ENCODE measurements around the gene ARHGAP24.

ARHGAP24 gene

GRCh38 chr4:85831647-85832046 lies 356.7 kb downstream of the ARHGAP24 start:
- H3K4me2 ChIP-seq (ENCODE audit: low read depth, low read length), result no peak overlapping the region
- DNase-seq, result no peak
- H3K36me3 ChIP-seq (replicated peaks; ENCODE audit: insufficient read depth, low read length), result no peaks in the 10 kb centered on the region
- TF ChIP-seq CTCF (IDR thresholded peaks at IDR 0.05; ENCODE audit: low read length) (no peak), EZH2 (optimal IDR thresholded peaks at IDR 0.05; ENCODE audit: low read depth, low read length) (no peak), EZH2phosphoT487 (IDR thresholded peaks at IDR 0.05; ENCODE audit: low read length) (no peak)
- H3K4me3 ChIP-seq (ENCODE audit: low read length), result no peak overlapping the region
- H4K20me1 ChIP-seq (ENCODE audit: insufficient read depth, low read length), result no peaks in the 10 kb centered on the region
- H3K27me3 ChIP-seq (replicated peaks; ENCODE audit: insufficient read depth, low read length), result no peaks in the 10 kb centered on the region
- H3K4me1 ChIP-seq (ENCODE audit: low read length), result 0 out of 2 replicates have a peak, but pooled peaks cover under 1% of the 10 kb centered on the region
- H3K27ac ChIP-seq (ENCODE audit: low read length), result no peak overlapping the region
- H3K9me3 ChIP-seq (replicated peaks; ENCODE audit: insufficient read depth, low read length), result no peaks in the 10 kb centered on the region
- H3K79me2 ChIP-seq (ENCODE audit: low read length), result no peaks in the 10 kb centered on the region
- no peak overlapping the region for H3K9ac ChIP-seq (ENCODE audit: low read length)
- no peaks in the 10 kb centered on the region for H3K9me2 ChIP-seq (replicated peaks; ENCODE audit: insufficient read depth, low read length)
- no peak overlapping the region for H2AFZ ChIP-seq (ENCODE audit: low read length)
- H3F3A ChIP-seq (ENCODE audit: insufficient read depth, low read length), result no peaks in the 10 kb centered on the region

- H3K79me2 ChIP-seq (ENCODE audit: low read length), result no peaks in the 10 kb centered on the region
These were observed 358.4 kb downstream of the ARHGAP24 start for GRCh38 chr4:85833302-85833701.

DNA sequence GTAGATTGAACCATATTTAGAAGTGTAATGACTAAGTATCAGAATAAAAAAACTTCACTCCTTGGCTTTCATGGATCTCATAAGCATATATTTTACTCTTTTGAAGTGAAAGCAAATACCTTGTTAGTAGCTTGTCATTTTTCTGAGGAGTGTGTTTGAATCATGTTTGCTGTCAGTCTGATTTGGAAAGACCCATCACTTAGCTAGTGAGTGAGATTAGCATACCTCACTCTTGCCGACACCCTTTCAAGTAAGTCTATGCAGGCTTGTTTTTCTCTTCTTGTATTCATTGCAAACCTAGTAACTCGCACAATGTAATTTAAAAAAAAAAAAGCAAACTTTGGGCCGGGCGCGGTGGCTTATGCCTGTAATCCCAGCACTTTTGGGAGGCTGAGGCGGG lies 360.0 kb downstream of the ARHGAP24 start:
- Histone ChIP-seq H2AFZ (ENCODE audit: low read length) (no peak overlapping the region), H3K27ac (ENCODE audit: low read length) (no peak overlapping the region), H3K4me3 (ENCODE audit: low read length) (no peak overlapping the region), H3F3A (ENCODE audit: insufficient read depth, low read length) (no peaks in the 10 kb centered on the region), H3K9me3 (replicated peaks; ENCODE audit: insufficient read depth, low read length) (no peaks in the 10 kb centered on the region; the same call in 1 of the 2 replicates), H3K9me2 (replicated peaks; ENCODE audit: insufficient read depth, low read length) (no peaks in the 10 kb centered on the region), H3K4me2 (ENCODE audit: low read depth, low read length) (no peak overlapping the region), H4K20me1 (ENCODE audit: insufficient read depth, low read length) (no peaks in the 10 kb centered on the region), H3K79me2 (ENCODE audit: low read length) (no peaks in the 10 kb centered on the region), H3K27me3 (replicated peaks; ENCODE audit: insufficient read depth, low read length) (no peaks in the 10 kb centered on the region), H3K36me3 (replicated peaks; ENCODE audit: insufficient read depth, low read length) (no peaks in the 10 kb centered on the region), H3K9ac (ENCODE audit: low read length) (no peak overlapping the region), H3K4me1 (ENCODE audit: low read length) (no peaks in the 10 kb centered on the region)
- TF ChIP-seq EZH2phosphoT487 (IDR thresholded peaks at IDR 0.05; ENCODE audit: low read length), result no peak
- no peak for TF ChIP-seq EZH2 (optimal IDR thresholded peaks at IDR 0.05; ENCODE audit: low read depth, low read length)
- no peak for TF ChIP-seq CTCF (IDR thresholded peaks at IDR 0.05; ENCODE audit: low read length)
- no peak for DNase-seq

More at GRCh38 chr4:85833302-85833701, 358.4 kb downstream of the ARHGAP24 start:
- H3K9ac ChIP-seq (ENCODE audit: low read length), result no peak overlapping the region
- no peak for DNase-seq
- no peak overlapping the region for H3K4me2 ChIP-seq (ENCODE audit: low read depth, low read length)
- no peaks in the 10 kb centered on the region for H3K9me2 ChIP-seq (replicated peaks; ENCODE audit: insufficient read depth, low read length)
- H2AFZ ChIP-seq (ENCODE audit: low read length), result no peak overlapping the region
- no peaks in the 10 kb centered on the region for H3K9me3 ChIP-seq (replicated peaks; ENCODE audit: insufficient read depth, low read length)
- no peaks in the 10 kb centered on the region for H3K4me1 ChIP-seq (ENCODE audit: low read length)
- no peaks in the 10 kb centered on the region for H3K27me3 ChIP-seq (replicated peaks; ENCODE audit: insufficient read depth, low read length)
- no peak overlapping the region for H3K27ac ChIP-seq (ENCODE audit: low read length)
- H4K20me1 ChIP-seq (ENCODE audit: insufficient read depth, low read length), result no peaks in the 10 kb centered on the region
- TF ChIP-seq CTCF (IDR thresholded peaks at IDR 0.05; ENCODE audit: low read length), result no peak
- TF ChIP-seq EZH2phosphoT487 (IDR thresholded peaks at IDR 0.05; ENCODE audit: low read length), result no peak
- no peak for TF ChIP-seq EZH2 (optimal IDR thresholded peaks at IDR 0.05; ENCODE audit: low read depth, low read length)
- H3K36me3 ChIP-seq (replicated peaks; ENCODE audit: insufficient read depth, low read length), result no peaks in the 10 kb centered on the region
- H3K4me3 ChIP-seq (ENCODE audit: low read length), result no peak overlapping the region
- H3F3A ChIP-seq (ENCODE audit: insufficient read depth, low read length), result no peaks in the 10 kb centered on the region

All from MM.1S (cell line).